HG02973 (cell line): ENCODE results near the gene OGFOD3.

Source experiments
- ATAC-seq: cut with Tn5 transposase; IDR thresholded peaks from one replicate; pipeline ENCODE4 v1.9.1; 2021; ENCODE audit warnings: moderate library complexity; ENCODE audit not compliant: unreplicated experiment

OGFOD3 gene

GRCh38 chr17:82447876-82448275, 29.5 kb upstream of the OGFOD3 start:
- ATAC-seq: no peak

GRCh38 chr17:82446649-82447048, 28.3 kb upstream of the OGFOD3 start:
- no peak for ATAC-seq

GRCh38 chr17:82446124-82446523, 27.7 kb upstream of the OGFOD3 start:
- ATAC-seq: no peak

GRCh38 chr17:82445542-82445941, 27.2 kb upstream of the OGFOD3 start:
- no peak for ATAC-seq

GRCh38 chr17:82444941-82445521, 26.6 kb upstream of the OGFOD3 start:
- ATAC-seq: no peak

DNA sequence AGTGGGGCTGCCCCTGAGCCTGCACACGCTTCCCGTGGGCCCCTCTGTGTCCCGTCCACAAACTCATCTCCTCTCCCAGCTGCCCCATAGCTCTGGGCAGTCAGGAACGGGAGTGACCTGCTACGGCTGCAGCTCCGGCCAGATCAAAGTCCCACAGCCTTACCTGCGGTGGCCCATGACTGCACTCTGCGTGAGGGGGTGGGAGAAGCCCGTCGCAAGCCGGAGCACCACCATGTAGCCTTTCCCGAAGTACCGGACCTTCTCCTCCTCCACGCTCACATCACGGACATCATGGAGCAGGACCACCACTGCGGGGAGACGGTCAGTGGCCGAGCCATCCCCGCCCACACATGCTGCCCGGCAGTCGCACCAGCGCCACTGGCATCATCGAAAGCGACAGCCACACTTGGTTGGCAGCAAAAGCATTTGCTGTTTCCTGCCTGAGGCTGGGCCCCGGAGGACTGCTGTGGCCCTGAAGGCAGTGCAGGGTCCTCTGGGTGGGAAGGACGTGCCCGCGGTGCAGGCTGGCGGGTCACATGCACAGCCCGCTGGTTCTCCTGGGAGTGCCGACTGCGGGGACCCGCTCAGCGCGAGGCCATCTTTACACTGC, 26.0 kb upstream of the OGFOD3 start:
- ATAC-seq: no peak

DNA sequence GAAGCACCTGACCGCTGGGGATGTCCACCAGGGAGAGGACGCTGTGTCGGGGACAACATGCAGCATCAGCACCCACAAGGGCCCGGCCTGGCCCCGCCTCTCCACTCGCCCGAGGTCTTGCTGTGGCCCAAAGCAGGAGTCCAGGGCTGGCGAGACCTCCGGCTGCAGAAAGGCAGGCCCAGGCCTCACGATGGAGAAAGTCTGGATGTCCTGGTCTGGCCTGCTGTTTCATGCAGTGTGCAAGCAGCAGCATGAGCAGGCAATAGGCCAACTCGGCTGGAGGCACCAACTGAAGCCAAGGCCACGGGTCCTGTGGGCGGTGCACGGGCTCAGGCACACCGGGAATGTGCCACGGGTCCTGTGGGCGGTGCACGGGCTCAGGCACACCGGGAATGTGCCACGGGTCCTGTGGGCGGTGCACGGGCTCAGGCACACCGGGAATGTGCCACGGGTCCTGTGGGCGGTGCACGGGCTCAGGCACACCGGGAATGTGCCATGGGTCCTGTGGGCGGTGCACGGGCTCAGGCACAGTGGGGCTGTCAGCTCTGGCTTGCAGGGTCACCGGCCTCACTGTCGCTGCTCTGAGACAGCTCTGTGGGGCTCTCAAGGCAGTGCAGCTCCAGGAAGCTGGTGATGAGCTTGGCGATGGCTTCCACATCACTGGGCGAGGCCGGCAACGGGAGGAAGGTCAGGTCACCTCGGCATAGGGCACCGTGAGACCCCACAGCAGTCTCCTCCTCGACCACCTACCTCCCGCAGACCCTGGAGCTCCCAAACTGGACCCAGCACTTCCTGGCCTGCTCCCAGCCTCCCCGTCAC, 25.3 kb upstream of the OGFOD3 start:
- no peak for ATAC-seq

DNA sequence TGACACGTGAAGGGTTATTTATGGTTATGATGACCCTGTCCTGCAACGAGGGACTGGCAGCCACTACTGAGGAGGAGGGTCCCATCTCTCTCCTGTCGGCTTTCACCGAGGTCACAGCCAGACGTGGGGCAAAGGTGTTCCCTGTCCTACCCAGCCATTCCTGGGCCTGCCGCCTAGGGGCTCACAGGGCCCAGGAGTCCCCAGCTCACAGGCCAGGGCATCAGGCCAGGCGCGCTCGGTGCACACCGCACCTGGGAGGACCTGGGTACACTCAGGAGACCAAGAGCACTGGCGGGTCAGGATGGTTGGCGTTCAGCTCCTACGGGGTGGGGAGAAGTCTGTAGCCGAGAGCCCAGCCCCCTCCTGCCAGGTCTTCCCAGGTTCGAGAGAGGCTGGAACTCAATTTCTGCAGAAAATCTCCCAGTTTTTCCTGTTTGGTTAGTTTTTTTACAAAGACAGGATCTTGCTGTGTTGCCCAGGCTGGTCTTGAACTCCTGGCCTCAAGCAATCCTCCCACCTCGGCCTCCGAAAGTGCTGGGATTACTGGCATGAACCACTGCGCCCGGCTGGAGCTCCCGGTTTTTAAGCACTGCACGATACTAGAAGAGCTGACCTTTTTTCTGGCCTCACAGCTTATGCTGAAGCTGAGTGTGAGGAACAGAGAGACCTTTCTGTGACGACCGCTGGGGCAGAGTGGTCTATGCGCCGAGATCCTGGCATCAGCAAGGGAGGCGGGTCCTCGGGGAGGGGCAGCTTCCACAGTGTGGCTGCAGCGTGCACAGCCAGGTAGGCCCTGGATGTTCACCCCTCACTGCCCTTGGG, 24.5 kb upstream of the OGFOD3 start:
- ATAC-seq: no peak

DNA sequence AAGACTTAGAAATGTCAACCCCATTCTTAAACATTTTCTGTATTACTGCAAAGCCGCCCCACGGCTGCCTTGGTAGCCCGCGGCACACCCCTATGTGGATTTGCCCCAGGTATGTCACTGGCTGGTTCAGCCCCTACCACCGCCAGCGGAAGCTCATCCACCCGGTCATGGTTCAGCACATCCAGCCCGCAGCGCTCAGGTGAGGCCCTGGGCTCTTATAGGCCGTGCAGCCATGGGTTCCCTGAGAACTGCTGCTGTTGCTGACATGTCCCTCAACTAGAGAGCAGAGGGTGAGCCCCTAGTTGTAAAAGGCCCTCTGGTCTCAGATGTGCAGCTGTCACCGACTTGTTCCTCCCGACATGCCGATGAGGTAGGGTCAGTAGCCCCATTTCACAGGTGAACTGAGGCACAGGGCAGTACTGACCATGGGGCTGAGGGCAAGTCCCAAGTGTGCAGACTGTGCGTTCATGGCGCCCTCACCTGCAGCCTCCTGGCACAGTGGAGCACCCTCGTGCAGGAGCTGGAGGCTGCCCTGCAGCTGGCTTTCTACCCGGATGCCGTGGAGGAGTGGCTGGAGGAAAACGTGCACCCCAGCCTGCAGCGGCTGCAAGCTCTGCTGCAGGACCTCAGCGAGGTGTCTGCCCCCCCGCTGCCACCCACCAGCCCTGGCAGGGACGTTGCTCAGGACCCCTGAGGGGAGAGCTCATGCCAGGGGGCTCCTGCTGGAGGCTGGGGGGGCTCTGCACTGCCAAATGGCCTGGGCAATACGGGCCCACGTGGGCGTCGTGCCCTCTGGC, 23.5 kb upstream of the OGFOD3 start:
- ATAC-seq: no peak

- no peak for ATAC-seq
These were observed 22.7 kb upstream of the OGFOD3 start for GRCh38 chr17:82440991-82441627.

- ATAC-seq: no peak
These were observed 22.1 kb upstream of the OGFOD3 start for GRCh38 chr17:82440469-82440981.

DNA sequence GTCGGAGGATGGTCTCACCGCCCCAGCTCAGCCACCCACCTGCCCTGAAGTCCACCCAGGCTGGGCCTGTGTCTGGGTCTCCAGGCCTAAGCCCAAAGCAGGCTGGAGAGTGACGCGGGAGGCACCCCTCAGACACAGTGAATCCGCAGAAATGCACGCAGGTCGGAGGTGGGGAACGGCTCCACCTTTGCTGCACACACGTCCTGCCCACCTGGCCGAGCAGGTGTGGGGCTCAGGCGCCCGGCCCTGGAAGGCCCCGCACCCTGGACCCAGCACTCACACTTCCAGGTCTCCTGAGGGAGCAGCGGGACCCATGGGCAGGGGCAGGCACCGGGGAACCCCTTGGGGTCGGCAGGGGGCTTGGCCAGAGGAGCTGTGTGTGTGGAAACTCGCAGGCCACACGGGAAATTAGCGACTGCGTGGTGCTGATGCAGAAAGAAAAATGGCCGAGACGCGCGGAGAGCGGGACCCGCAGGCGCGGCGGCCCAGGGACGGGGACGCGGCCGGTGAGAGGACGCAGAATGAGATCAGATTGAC, 21.5 kb upstream of the OGFOD3 start:
- ATAC-seq: no peak

DNA sequence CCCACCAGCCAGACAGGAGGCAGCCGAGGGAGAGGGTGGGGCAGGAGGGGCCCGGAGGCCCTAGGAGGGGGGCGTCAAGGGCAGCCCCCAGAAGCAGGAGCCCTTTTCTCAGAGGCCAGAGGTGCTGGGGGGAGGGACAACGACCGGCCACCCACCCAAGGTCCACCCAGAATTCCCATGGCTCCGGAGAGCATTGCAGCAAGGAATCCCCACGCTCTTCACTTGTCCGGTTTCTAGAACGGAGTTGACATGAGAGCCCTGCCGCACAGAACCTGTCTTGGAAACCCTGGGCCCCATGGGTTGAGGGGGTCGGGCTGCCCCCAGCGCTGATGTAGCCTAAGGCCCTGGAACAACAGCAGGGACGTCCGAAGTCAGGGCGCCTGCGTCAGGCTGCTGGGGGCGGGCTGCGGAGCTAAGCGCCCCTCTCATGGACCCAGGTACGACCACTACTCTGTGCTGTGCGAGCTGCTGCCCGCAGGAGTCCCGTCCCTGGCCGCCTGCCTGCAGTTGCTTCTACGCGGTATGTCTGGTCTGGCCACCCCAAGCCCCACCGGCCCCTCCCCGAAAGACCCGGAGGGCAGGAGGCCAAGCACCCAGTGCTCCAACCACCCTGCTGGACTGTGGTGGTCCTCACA, 20.9 kb upstream of the OGFOD3 start:
- no peak for ATAC-seq

DNA sequence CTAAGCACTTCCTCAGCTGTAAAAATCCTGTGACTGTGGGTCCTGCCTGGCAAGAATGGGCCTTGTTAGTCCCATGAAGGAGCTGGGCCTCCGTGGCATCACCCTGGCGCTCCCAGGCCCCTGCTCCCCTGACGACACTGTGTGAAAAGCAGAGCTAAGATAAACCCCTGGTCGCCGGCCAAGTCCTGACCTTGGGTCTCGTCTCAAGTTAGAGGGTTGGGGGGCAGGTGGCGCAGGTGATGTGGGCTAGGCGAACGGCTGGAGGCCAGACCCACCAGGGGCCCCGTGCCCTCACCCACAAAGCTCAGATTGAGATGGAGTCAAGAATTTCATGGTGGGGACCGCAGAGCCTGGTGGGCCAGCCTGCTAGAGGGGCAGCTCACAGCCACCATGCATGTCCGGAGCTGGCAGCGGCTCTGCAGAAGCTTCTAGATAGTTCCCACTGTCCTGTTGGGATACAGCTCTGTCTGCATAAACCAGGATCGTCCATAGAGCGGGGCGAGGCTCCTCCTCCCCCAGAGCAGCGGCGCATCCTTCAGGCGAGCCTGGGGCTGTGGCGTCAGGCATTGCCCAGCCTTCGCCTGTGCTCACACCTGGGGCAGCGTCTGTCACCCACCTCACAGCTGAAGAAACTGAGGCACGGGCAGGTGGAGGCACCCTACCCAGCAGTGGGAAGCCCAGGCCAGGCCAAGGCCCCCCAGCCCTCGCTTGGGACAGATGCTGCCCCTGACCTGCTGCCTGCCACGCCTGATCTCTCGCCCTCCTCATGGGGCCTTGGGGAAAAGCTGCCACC, 20.2 kb upstream of the OGFOD3 start:
- no peak for ATAC-seq

DNA sequence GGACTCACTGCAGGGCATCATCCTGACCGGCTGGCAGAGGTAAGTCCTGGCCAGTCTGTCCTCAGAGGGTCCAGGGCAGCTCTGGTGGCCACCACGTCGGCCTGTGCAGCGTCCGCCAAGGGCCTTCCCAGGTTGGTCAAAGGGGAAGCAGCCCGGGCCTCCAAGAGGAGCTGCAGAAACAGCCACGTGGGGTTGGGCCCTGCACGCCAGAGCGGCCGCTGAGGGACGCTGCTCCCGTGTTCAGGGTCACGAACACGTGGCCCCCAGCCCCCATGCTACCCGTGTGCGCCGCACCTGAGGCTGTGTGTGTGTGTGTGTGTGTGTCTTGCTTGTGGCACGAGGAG, 18.9 kb upstream of the OGFOD3 start:
- no peak for ATAC-seq

DNA sequence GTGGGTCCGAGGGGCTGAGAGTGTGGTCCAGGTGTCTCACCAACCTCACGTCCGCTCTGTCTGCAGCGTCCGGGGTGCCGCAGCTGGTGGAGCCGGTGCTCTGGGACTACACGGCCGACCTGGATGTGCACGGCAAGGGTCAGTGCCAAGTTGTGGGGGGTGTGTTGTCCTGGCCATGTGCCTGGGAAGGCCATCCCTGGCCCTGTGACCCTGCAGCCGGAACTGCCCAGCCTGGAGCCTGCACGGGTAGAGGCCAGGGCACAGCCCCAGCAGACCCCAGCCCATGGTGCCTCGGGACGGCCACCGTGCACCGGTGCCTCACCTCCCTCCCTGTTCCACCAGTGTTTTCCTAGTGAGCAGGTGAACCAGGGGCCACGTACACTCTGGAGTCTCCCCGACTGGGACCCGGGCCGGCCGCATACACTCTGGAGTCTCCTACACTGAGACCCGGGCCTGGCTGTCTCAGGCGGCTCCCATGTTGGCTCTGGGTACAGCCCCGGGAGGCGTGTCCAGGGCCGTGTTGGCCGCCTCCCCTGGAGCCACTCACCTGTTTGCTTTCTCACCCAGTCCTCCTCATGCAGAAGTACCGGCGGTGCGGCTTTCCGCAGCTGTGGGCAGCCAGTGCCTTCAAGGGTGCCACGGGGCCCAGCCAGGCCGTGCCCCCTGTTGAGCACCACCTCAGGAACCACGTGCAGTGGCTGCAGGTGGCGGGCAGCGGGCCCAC, 18.4 kb upstream of the OGFOD3 start:
- no peak for ATAC-seq

- ATAC-seq: no peak
These were observed 17.5 kb upstream of the OGFOD3 start for GRCh38 chr17:82435601-82436583.
